HG03565 (cell line): ENCODE results near the gene IGF2BP3.
"Not testable (repeated sequence)": the region's sequence is repeated elsewhere in the genome, so short reads cannot be mapped to it uniquely, and the experiment has no call there.

ENCODE experiments used
- ATAC-seq: cut with Tn5 transposase; IDR thresholded peaks from one replicate; pipeline ENCODE4 v1.9.1; 2021; ENCODE audit warnings: mild to moderate bottlenecking, moderate library complexity; ENCODE audit not compliant: unreplicated experiment

IGF2BP3 gene

GRCh38 chr7:23470330-23471105, at the start of gene IGF2BP3:
TSS of gene IGF2BP3 (minus strand) at chr7:23470491. CDS start at chr7:23470110, 381 bp downstream.
- ATAC-seq: no peak

- ATAC-seq: no peak
Measured at GRCh38 chr7:23514755-23515154, 44.5 kb upstream of the IGF2BP3 start.

GRCh38 chr7:23513746-23514145, 43.5 kb upstream of the IGF2BP3 start:
- not testable (repeated sequence) for ATAC-seq

- no peak for ATAC-seq
Measured at GRCh38 chr7:23494009-23494408, 23.7 kb upstream of the IGF2BP3 start.

GRCh38 chr7:23491502-23491901, 21.2 kb upstream of the IGF2BP3 start:
- ATAC-seq: no peak

- ATAC-seq: no peak
Measured at GRCh38 chr7:23490357-23491135, 20.3 kb upstream of the IGF2BP3 start.

GRCh38 chr7:23488714-23489113, 18.4 kb upstream of the IGF2BP3 start:
- ATAC-seq: not testable (repeated sequence)

- ATAC-seq: no peak
Measured at GRCh38 chr7:23487670-23488069, 17.4 kb upstream of the IGF2BP3 start.

- ATAC-seq: no peak
Measured at GRCh38 chr7:23486002-23486773, 15.9 kb upstream of the IGF2BP3 start.

GRCh38 chr7:23482686-23483085, 12.4 kb upstream of the IGF2BP3 start:
- ATAC-seq: no peak

- ATAC-seq: no peak
Measured at GRCh38 chr7:23477962-23478866, 7.9 kb upstream of the IGF2BP3 start.

- ATAC-seq: no peak
Measured at GRCh38 chr7:23477157-23477499, 6.8 kb upstream of the IGF2BP3 start.

- no peak for ATAC-seq
Measured at GRCh38 chr7:23476286-23477156, 6.2 kb upstream of the IGF2BP3 start.

GRCh38 chr7:23475576-23475839, 5.2 kb upstream of the IGF2BP3 start:
- ATAC-seq: no peak

- ATAC-seq: no peak
Measured at GRCh38 chr7:23474829-23475575, 4.7 kb upstream of the IGF2BP3 start.

- ATAC-seq: peak; percentile 67
Measured at GRCh38 chr7:23474094-23474828, 4.0 kb upstream of the IGF2BP3 start.

- no peak for ATAC-seq
Measured at GRCh38 chr7:23473844-23474093, 3.5 kb upstream of the IGF2BP3 start.

- ATAC-seq: no peak
Measured at GRCh38 chr7:23472956-23473843, 2.9 kb upstream of the IGF2BP3 start.
